Panc1 (cell line): Measurements from ENCODE around the gene SLX9.

ENCODE experiments used
- POLR2AphosphoS5 ChIP-seq: IDR thresholded peaks from 2 replicates; pipeline ENCODE4 v1.6.1; 2012; ENCODE audit warnings: mild to moderate bottlenecking, low read depth, low read length, moderate library complexity
- REST ChIP-seq, 2 experiments: IDR thresholded peaks; 2 replicates each; pipeline ENCODE4 v1.6.1; 2011 to 2012; ENCODE audit warnings: low read depth in 2 of 2, control low read depth in 1 of 2, low read length in 1 of 2, mild to moderate bottlenecking in 1 of 2, moderate library complexity in 1 of 2; ENCODE audit not compliant: insufficient read depth in 1 of 2
- SIN3A ChIP-seq: IDR thresholded peaks from 2 replicates; pipeline ENCODE4 v1.6.1; 2012; ENCODE audit warnings: low read depth, mild to moderate bottlenecking, low read length, moderate library complexity, borderline replicate concordance; ENCODE audit not compliant: insufficient read depth
- TCF7L2 ChIP-seq: IDR thresholded peaks from 2 replicates; pipeline ENCODE4 v1.6.1; 2011; ENCODE audit warnings: mild to moderate bottlenecking, low read depth, low read length, inconsistent platforms
- TF ChIP-seq, protein P1 (sequence below): fragments of 450-650 bp; IDR thresholded peaks from 2 replicates; pipeline ENCODE4 v1.5.1; 2017; ENCODE audit warnings: mild to moderate bottlenecking

DNA sequence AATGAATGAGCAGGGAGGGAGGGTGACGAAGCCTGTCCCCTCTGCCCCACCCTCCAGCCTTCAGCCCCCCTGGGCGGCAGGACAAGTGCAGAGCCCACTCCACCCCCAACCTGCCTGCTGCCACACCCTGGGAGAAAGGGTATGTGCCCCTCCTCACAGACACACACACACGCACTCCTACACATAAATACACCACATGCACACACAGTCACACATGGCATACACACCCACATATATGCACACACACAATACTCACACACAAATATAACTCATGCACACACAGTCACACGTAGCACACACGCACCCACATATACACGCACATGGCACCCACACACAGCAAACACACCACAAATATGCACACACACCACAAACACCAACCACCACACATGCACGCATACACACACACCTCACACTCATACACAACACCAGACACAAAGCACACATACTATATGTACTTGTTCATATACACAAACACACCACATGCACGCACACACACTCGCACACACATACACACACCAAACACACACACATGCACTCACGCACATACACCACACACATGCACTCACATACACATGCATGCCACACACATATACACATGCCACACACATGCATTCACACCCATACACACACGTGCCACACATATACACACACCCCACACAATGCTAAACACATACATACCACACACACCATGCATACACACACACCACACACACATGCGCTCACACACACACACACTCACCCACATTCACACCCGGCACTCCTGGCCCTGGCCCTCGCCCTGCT is 35.5 kb upstream of the SLX9 start:
- TF ChIP-seq, protein P1, sequence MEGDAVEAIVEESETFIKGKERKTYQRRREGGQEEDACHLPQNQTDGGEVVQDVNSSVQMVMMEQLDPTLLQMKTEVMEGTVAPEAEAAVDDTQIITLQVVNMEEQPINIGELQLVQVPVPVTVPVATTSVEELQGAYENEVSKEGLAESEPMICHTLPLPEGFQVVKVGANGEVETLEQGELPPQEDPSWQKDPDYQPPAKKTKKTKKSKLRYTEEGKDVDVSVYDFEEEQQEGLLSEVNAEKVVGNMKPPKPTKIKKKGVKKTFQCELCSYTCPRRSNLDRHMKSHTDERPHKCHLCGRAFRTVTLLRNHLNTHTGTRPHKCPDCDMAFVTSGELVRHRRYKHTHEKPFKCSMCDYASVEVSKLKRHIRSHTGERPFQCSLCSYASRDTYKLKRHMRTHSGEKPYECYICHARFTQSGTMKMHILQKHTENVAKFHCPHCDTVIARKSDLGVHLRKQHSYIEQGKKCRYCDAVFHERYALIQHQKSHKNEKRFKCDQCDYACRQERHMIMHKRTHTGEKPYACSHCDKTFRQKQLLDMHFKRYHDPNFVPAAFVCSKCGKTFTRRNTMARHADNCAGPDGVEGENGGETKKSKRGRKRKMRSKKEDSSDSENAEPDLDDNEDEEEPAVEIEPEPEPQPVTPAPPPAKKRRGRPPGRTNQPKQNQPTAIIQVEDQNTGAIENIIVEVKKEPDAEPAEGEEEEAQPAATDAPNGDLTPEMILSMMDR: no peak
- TF ChIP-seq SIN3A: no peak
- TF ChIP-seq POLR2AphosphoS5: no peak
- no peak for TF ChIP-seq REST (IDR thresholded peaks at IDR 0.05; ENCODE audit: insufficient read depth in 1 of 2, low read depth in 2 of 2, low read length in 1 of 2)
- no peak for TF ChIP-seq TCF7L2
